ENCODE measurements around the gene OAT.
"Not testable (repeated sequence)": the region's sequence is repeated elsewhere in the genome, so short reads cannot be mapped to it uniquely, and the experiment has no call there.

Gene OAT

DNA sequence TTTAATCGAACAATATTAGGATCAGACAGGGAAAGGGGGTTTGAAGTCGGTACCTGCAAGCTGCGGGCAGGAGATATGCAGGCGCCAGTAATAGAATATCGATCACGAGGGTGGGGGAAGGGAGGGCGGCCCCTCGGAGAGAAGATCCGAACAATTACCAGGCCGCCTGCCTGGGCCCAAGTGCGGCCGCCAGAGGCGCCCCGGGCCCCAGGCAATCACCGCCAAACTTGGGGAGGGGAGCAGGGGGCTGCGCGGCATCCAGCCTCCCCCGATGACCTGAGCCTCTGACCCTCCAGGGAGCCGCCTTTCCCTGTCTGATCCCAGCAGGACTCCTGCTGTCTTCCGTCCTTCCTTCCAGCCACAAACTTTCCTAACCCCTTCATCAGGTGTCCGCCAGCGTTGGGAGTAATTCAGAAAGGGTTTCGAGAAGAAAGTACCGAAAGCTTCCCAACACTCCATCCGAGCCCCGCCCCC, 30.0 kb upstream of the OAT start:
- DNase-seq (ENCODE audit: insufficient read length, low spot score) (no peak), FAIRE-seq (no peak)

GRCh38 chr10:124447751-124448466, 29.2 kb upstream of the OAT start:
- DNase-seq (ENCODE audit: insufficient read length, low spot score) (no peak), FAIRE-seq (no peak)

- FAIRE-seq: no peak
Measured at GRCh38 chr10:124446830-124447750, 28.4 kb upstream of the OAT start.

GRCh38 chr10:124441694-124442093, 23.0 kb upstream of the OAT start:
- not testable (repeated sequence) for FAIRE-seq; DNase-seq (ENCODE audit: insufficient read length, low spot score)

More at GRCh38 chr10:124446830-124447750, 28.4 kb upstream of the OAT start:
- DNase-seq (ENCODE audit: insufficient read length, low spot score): no peak

DNA sequence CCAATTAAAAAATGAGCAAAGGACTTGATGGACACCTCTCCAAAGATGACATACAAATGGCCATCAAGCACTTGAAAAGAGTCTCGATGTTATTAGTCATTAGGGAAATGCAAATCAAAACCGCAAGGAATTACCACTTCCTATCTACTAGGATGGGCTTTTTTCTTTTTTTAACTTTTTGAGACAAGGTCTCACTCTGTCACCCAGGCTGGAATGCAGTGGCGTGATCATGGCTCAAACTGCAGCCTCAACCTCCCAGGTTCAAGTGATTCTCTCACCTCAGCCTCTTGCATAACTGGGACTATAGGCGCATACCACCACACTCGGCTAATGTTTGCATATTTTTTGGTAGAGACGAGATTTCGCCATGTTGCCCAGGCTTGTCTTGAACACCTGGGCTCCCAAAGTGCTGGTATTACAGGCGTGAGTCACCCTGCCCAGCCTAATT, 17.5 kb upstream of the OAT start:
- FAIRE-seq: peak; percentile 67
- DNase-seq (ENCODE audit: insufficient read length, low spot score): no peak

DNA sequence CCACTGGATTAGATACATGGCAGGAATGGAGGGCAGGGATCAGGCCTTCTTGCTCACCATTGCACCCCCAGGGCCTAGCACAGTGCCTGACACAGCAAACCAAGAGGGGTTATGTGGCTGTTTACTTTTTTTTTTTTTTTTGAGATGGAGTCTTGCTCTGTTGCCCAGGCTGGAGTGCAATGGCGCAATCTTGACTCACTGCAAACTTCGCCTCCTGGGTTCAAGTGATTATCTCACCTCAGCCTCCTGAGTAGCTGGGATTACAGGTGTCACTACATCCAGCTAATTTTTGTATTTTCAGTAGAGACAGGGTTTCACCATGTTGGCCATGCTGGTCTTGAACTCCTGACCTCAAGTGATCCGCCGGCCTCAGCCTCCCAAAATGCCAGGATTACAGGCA, 17.0 kb upstream of the OAT start:
- DNase-seq (ENCODE audit: insufficient read length, low spot score); FAIRE-seq: not testable (repeated sequence)

DNA sequence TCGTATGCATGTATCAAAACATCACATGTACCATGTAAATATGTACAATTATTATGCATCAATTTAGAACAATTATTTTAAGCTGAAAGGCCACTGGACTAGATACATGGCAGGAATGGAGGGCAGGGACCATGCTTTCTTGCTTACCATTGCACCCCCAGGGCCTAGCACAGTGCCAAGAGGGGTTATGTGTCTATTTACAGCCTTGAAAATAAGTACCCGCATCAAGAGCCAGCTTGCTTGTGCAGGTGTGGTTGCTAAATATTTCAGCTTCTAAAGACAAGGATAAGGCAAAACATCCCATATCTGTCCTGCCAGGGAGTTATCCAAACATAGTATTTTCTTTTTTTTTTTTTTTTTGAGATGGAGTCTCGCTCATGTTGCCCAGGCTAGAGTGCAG, 14.7 kb upstream of the OAT start:
- no peak for DNase-seq (ENCODE audit: insufficient read length, low spot score)
- no peak for FAIRE-seq

GRCh38 chr10:124430077-124430476, 11.4 kb upstream of the OAT start:
- DNase-seq (ENCODE audit: insufficient read length, low spot score) (no peak), FAIRE-seq (no peak)

GRCh38 chr10:124429576-124429975, 10.9 kb upstream of the OAT start:
- no peak for DNase-seq (ENCODE audit: insufficient read length, low spot score)
- FAIRE-seq: no peak

GRCh38 chr10:124428207-124428777, 9.6 kb upstream of the OAT start:
- FAIRE-seq (no peak), DNase-seq (ENCODE audit: insufficient read length, low spot score) (no peak)

DNA sequence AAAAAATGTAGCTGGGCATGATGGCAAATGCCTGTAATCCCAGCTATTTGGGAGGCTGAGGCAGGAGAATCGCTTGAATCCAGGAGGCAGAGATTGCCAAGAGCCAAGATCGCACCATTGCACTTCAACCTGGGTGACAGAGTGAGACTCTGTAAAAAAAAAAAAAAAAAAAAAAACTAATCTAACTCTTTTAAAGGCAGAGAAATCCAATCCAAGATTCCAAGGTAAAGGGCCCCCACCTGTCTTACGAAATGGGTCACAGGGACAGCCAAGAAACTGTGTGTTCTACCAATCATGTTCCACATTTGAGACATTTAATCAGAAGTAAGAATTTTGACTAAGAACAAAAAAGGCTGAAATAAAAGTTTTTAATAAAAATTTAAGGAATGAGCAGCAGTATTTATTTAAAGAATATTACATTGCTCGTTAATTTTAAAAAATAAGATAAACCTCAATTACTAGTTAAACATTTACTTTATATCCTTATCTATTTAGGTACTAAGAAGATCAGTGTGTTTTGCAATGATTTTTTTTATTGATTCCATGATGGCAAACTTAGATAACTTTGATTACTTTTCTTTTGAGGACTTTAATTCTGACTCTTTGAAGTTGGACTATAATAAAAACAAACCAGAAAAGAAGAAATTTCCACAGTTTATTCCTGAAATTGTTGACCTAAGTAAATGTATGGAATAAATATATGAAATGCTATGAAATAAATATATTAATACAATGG, 6.7 kb upstream of the OAT start:
- FAIRE-seq: no peak
- DNase-seq (ENCODE audit: insufficient read length, low spot score): no peak

DNA sequence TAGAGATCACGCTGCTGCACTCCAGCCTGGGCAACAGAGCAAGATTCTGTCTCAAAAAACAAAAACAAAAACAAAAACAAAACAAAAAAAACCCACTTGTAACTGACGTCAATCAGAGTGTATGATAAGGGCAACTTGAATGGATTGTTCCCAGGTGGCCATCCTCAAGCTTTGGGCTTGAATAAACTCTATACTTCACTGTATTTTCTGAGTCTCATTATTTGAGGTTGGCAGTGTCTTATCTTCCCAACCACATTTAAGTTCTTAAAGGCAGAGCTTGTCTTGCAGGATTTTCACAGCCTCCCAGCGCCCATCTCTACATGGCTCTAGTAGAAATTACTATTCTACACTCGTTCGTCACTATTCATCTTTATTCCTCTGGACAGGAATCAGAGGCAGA, 5.1 kb upstream of the OAT start:
- no peak for FAIRE-seq

DNA sequence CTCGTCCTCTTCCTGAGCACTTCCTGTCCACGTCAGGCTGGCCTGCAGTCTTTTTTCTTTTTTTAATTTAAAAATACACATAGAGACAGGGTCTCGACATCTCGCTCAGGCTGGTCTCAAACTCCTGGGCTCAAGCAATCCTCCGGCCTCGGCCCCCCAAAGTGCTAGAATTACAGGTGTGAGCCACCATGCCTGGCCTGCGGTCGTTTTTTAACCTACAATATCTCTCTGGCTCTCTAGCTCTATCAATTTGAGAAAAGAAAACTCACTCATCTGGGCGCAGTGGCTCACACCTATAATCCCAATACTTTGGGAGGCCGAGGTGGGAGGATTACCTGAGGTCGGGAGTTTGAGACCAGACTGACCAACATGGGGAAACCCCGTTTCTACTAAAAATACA, 4.0 kb upstream of the OAT start:
- no peak for DNase-seq (ENCODE audit: insufficient read length, low spot score)
- no peak for FAIRE-seq

More for the DNA sequence above, 5.1 kb upstream of the OAT start:
- no peak for DNase-seq (ENCODE audit: insufficient read length, low spot score)

DNA sequence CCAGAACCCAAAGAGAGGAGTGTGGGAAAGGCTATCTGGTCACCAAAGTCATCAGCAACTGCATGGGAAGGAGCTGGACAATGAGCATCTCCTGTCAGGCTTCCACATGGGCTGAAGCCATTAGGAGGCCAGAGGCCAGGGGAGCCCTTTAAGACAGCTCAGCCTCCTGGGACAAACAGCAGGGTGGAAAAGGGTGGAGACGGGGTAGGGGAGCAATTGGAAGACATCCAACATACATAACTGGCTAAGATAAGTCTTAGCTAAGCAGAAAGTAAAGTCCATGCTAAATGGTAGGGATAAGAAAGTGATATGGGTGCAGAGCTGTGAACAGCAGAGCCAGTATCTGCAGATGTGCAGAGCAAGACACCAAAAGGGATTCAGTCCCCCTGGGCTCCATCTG, 1.5 kb upstream of the OAT start:
- no peak for FAIRE-seq
- no peak for DNase-seq (ENCODE audit: insufficient read length, low spot score)

DNA sequence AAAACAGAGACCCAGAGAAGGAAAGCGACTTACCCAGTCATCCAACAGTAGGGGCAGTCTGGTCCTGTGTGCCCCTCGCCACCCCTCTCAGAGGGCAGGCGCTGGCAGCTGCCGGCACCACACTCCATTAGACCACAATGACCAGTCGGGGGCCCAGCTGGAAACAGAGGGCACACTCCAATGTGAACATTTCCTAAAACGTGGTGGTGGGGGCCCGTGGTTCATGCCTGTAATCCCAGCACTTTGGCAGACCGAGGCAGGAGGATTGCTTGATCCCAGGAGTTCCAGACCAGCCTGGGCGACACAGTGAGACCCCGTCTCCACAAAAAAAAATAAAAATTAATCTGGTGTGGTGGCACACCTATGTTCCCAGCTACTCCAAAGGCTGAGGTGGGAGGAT, 912 bp upstream of the OAT start:
- DNase-seq (ENCODE audit: insufficient read length, low spot score) (no peak), FAIRE-seq (no peak)

GRCh38 chr10:124417895-124418725, 613 bp downstream of the OAT start:
- DNase-seq (ENCODE audit: insufficient read length, low spot score) (no peak), FAIRE-seq (no peak)

DNA sequence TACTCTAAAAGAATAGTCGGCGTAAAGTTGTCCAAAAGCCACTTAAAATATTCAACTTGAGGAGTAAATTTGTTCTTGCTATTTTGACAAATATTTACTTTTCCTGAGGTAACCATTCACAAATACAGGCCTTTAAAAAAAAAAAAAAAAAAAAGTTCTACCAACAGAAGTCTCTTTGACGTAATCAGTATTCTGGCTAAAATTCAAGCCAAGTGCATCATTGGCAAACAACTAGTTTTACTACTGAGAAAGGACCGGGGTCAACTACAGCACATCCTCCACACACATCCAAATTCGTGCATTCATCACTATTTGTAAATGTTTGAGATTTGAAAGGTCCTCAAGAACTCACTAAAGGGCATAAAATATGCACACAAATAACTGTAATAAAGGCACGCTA, 2.0 kb downstream of the OAT start:
- FAIRE-seq (no peak), DNase-seq (ENCODE audit: insufficient read length, low spot score) (no peak)

GRCh38 chr10:124415210-124415609, 3.5 kb downstream of the OAT start:
- DNase-seq (ENCODE audit: insufficient read length, low spot score): no peak
- FAIRE-seq: no peak

DNA sequence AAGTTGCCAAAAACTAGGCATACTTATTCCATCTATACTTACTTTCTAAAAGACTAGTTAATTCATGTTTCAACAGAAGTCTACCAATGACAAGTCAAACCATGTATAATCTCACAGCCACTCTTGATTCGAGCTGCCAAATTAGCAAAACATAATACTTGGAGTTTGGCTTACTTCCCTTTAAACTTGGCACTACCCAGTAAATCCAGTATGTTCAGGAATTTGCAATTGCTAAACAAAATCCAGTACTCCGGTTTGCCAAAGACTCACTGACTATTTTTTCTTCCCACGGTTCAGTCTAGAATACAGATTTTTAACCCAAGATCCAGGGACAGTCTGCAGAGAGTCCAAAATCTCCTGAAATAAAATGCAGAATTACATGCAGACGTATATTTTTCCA, 4.6 kb downstream of the OAT start:
- FAIRE-seq (no peak), DNase-seq (ENCODE audit: insufficient read length, low spot score) (no peak)

DNA sequence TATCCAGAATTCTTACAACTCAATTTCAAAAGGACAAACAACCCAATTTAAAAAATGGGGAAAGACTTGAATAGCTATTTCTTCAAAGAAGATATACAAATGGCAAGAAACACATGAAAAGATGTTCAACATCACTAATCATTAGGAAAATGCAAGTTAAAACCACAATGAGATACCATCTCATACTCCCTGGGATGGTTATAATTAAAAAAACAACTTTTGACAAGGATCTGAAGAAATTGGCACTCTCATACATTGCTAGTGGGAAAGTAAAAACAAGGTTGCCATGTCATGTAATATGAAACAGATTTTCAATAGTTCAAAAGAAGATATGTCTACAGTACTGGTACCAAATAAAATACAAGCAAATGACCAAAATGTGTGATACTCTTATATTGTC, 9.0 kb downstream of the OAT start:
- DNase-seq (ENCODE audit: insufficient read length, low spot score) (no peak), FAIRE-seq (no peak)

Measured in GM19239 (cell line).